HepG2 (cell line): ENCODE results near the gene C20orf144. TPM values are rescaled to one million over a fixed set of nuclear protein-coding genes. Genes with fewer than 3 reads are reported as not detected.

Experiments
- FLYWCH1 ChIP-seq: sonication (generic); formaldehyde crosslinking; IDR thresholded peaks from 2 replicates; pipeline ENCODE4 v1.8.1; 2023; ENCODE audit warnings: mild to moderate bottlenecking, missing genetic modification reagents
- FOXK2 ChIP-seq: fragments of 450-650 bp; IDR thresholded peaks from 2 replicates; pipeline ENCODE4 v1.6.1; 2016
- HMG20B ChIP-seq: conservative IDR thresholded peaks from 2 replicates; pipeline ENCODE4 v1.6.1; 2016; ENCODE audit warnings: missing genetic modification reagents, missing compliant biosample characterization
- IKZF4 ChIP-seq: sonication (generic); formaldehyde crosslinking; IDR thresholded peaks from 2 replicates; pipeline ENCODE4 v1.5.1; 2020; ENCODE audit warnings: borderline replicate concordance, mild to moderate bottlenecking, low read depth, missing genetic modification reagents; ENCODE audit errors: not compliant biosample characterization
- KLF13 ChIP-seq: sonication (generic); formaldehyde crosslinking; IDR thresholded peaks from 2 replicates; pipeline ENCODE4 v1.4.0; 2020; ENCODE audit warnings: mild to moderate bottlenecking, missing genetic modification reagents
- MAFG ChIP-seq: sonication (generic); formaldehyde crosslinking; IDR thresholded peaks from 2 replicates; pipeline ENCODE4 v1.5.1; 2020; ENCODE audit warnings: mild to moderate bottlenecking, missing genetic modification reagents
- MATR3 ChIP-seq: sonication (generic); formaldehyde crosslinking; IDR thresholded peaks from 2 replicates; pipeline ENCODE4 v1.4.0; 2020; ENCODE audit warnings: missing genetic modification reagents
- MYNN ChIP-seq: sonication (generic); formaldehyde crosslinking; IDR thresholded peaks from 2 replicates; pipeline ENCODE4 v1.4.0; 2020; ENCODE audit warnings: mild to moderate bottlenecking, low read depth, missing genetic modification reagents
- RARG ChIP-seq: sonication (generic); formaldehyde crosslinking; IDR thresholded peaks from 2 replicates; pipeline ENCODE4 v1.4.0; 2020; ENCODE audit warnings: low read depth, mild to moderate bottlenecking, missing genetic modification reagents
- RFX1 ChIP-seq: fragments of 450-650 bp; IDR thresholded peaks from 2 replicates; pipeline ENCODE4 v1.6.1; 2017
- SATB2 ChIP-seq: sonication (generic); formaldehyde crosslinking; IDR thresholded peaks from 2 replicates; pipeline ENCODE4 v1.5.0; 2020; ENCODE audit warnings: missing genetic modification reagents
- SOX13 ChIP-seq, 3 experiments: fragments of 450-650 bp in 1 of 3; sonication (generic) in 1 of 3; formaldehyde crosslinking in 1 of 3; IDR thresholded peaks in 2 of 3; conservative IDR thresholded peaks in 1 of 3; 2 replicates each; pipeline versions ENCODE4 v1.5.0 to v1.6.1; 2016 to 2020; ENCODE audit warnings: antibody characterized with exemption in 1 of 3, mild to moderate bottlenecking in 1 of 3, missing compliant biosample characterization in 1 of 3, missing genetic modification reagents in 1 of 3, moderate library complexity in 1 of 3
- SRSF9 ChIP-seq: fragments of 200-400 bp; formaldehyde crosslinking; IDR thresholded peaks from 2 replicates; pipeline ENCODE4 v1.6.1; 2018; ENCODE audit warnings: borderline replicate concordance, mild to moderate bottlenecking, low read depth, low read length; ENCODE audit not compliant: insufficient read depth, poor library complexity, severe bottlenecking
- SYNCRIP ChIP-seq: fragments of 200-400 bp; formaldehyde crosslinking; IDR thresholded peaks from 2 replicates; pipeline ENCODE4 v1.6.1; 2018; ENCODE audit warnings: mild to moderate bottlenecking, low read depth, low read length; ENCODE audit not compliant: insufficient read depth
- TCF7L2 ChIP-seq: IDR thresholded peaks from 2 replicates; pipeline ENCODE4 v1.6.1; 2011; ENCODE audit warnings: mild to moderate bottlenecking, low read depth, low read length, moderate library complexity
- TRIM22 ChIP-seq: fragments of 450-650 bp; IDR thresholded peaks from 2 replicates; pipeline ENCODE4 v1.6.1; 2017
- ZBTB21 ChIP-seq: sonication (generic); formaldehyde crosslinking; IDR thresholded peaks from 2 replicates; pipeline ENCODE4 v1.4.0; 2020; ENCODE audit warnings: missing genetic modification reagents
- ZNF124 ChIP-seq: sonication (generic); formaldehyde crosslinking; IDR thresholded peaks from 2 replicates; pipeline ENCODE4 v1.4.0; 2020; ENCODE audit warnings: missing genetic modification reagents
- ZNF138 ChIP-seq: sonication (generic); formaldehyde crosslinking; IDR thresholded peaks from 2 replicates; pipeline ENCODE4 v1.5.0; 2020; ENCODE audit warnings: mild to moderate bottlenecking, low read depth, missing genetic modification reagents
- ZNF34 ChIP-seq: sonication (generic); formaldehyde crosslinking; IDR thresholded peaks from 2 replicates; pipeline ENCODE4 v1.4.0; 2020; ENCODE audit warnings: mild to moderate bottlenecking, missing genetic modification reagents, borderline replicate concordance
- ZNF460 ChIP-seq: sonication (generic); formaldehyde crosslinking; IDR thresholded peaks from 2 replicates; pipeline ENCODE4 v1.5.1; 2020; ENCODE audit warnings: missing genetic modification reagents, mild to moderate bottlenecking, borderline replicate concordance
- ZNF766 ChIP-seq: sonication (generic); formaldehyde crosslinking; IDR thresholded peaks from 2 replicates; pipeline ENCODE4 v1.5.0; 2020; ENCODE audit warnings: missing genetic modification reagents, borderline replicate concordance
- ZNF770 ChIP-seq: sonication (generic); formaldehyde crosslinking; IDR thresholded peaks from 2 replicates; pipeline ENCODE4 v1.5.0; 2020; ENCODE audit warnings: mild to moderate bottlenecking, missing genetic modification reagents
- ZNF776 ChIP-seq: sonication (generic); formaldehyde crosslinking; IDR thresholded peaks from 2 replicates; pipeline ENCODE4 v1.4.0; 2020; ENCODE audit warnings: mild to moderate bottlenecking, missing genetic modification reagents
- ZNF777 ChIP-seq: sonication (generic); formaldehyde crosslinking; IDR thresholded peaks from 2 replicates; pipeline ENCODE4 v1.4.0; 2020; ENCODE audit warnings: missing genetic modification reagents
- polyA plus RNA-seq, 8 experiments: library from polyadenylated mRNA; depleted of rRNA in 3 of 8; stranded (reverse) in 7 of 8; unstranded in 1 of 8; fragments of >200 nt; fragmentation: Illumina TruSeq in 4 of 8; extraction: Trizol in 4 of 8; gene quantifications; 2 replicates each; pipeline versions ENCODE4 v1.2.1 to v1.2.3, GENCODE V29; 2011 to 2016; ENCODE audit warnings: low read depth in 4 of 8, missing spikeins in 1 of 8, mixed read lengths in 1 of 8; ENCODE audit not compliant: insufficient read depth in 1 of 8
- total RNA-seq, 5 experiments: library from RNA; depleted of rRNA; stranded (reverse); fragments of >200 nt; fragmentation: Illumina TruSeq; extraction: Trizol; gene quantifications; 2 replicates each; pipeline ENCODE4 v1.2.3, GENCODE V29; 2016; ENCODE audit warnings: low read depth in 1 of 5

C20orf144 gene
- total and polyA plus RNA-seq, 2 of the 13 experiments (the other 11 are each of a cell fraction or from before 2014, with no cell fraction given) = 0.09 to 0.16 TPM

GRCh38 chr20:33673410-33674293 is 11.5 kb downstream of the C20orf144 start (continued):
- TF ChIP-seq TRIM22 = no peak
- TF ChIP-seq HMG20B (CRISPR knock-in tag) = 0 out of 2 replicates have a peak, but pooled peaks have one; percentile 20
- no peak for TF ChIP-seq ZNF138
- no peak for TF ChIP-seq TCF7L2
- 0 out of 2 replicates have a peak, but pooled peaks have one; percentile 53 for TF ChIP-seq MAFG
- TF ChIP-seq SRSF9 = no peak
- no peak for TF ChIP-seq SYNCRIP
- TF ChIP-seq MATR3 (CRISPR knock-in tag) = no peak
- TF ChIP-seq ZNF34 (CRISPR knock-in tag) = no peak
- no peak for TF ChIP-seq FLYWCH1
- no peak for TF ChIP-seq FOXK2
- no peak for TF ChIP-seq ZNF124 (CRISPR knock-in tag)
- TF ChIP-seq KLF13 (CRISPR knock-in tag) = no peak
- TF ChIP-seq SATB2 (CRISPR knock-in tag) = no peak; the same call in 1 of the 2 replicates
- TF ChIP-seq ZNF766 = no peak
- TF ChIP-seq IKZF4 = no peak
- TF ChIP-seq MYNN (CRISPR knock-in tag) = peak; percentile 38; the same call in 1 of the 2 replicates
- TF ChIP-seq ZBTB21 = 0 out of 2 replicates have a peak, but pooled peaks have one; percentile 19
- TF ChIP-seq ZNF460 (CRISPR knock-in tag) = no peak
- TF ChIP-seq ZNF776 (CRISPR knock-in tag) = no peak
- TF ChIP-seq SOX13 (IDR thresholded peaks at IDR 0.05) = no peak
- TF ChIP-seq SOX13 (CRISPR knock-in tag; conservative IDR thresholded peaks at IDR 0.05 in 1 of 2, IDR thresholded peaks at IDR 0.05 in 1 of 2) = 0 out of 4 replicates have a peak, but pooled peaks of 1 of the 2 experiments have one; percentile 1
- TF ChIP-seq ZNF770 (CRISPR knock-in tag) = no peak
- TF ChIP-seq ZNF777 (CRISPR knock-in tag) = no peak
- no peak for TF ChIP-seq RFX1
- TF ChIP-seq RARG (CRISPR knock-in tag) = 0 out of 2 replicates have a peak, but pooled peaks have one; percentile 4
